Breast epithelium (tissue), 3 donors: ENCODE results near the gene EHHADH.

Experiments used
- CTCF ChIP-seq, 3 donors: fragments of 450-650 bp; IDR thresholded peaks; one replicate each; pipeline ENCODE4 v1.5.1; 2016 to 2017; ENCODE audit warnings: antibody characterized with exemption in 3 of 3, mild to moderate bottlenecking in 3 of 3, moderate library complexity in 3 of 3
- POLR2A ChIP-seq: fragments of 450-650 bp; IDR thresholded peaks from one replicate; pipeline ENCODE4 v1.6.1; 2016; ENCODE audit warnings: antibody characterized with exemption, mild to moderate bottlenecking, moderate library complexity
- POLR2AphosphoS5 ChIP-seq, 3 donors: sonication (generic); formaldehyde crosslinking; IDR thresholded peaks; one replicate each; pipeline ENCODE4 v1.6.1; 2017; ENCODE audit warnings: antibody characterized with exemption in 3 of 3

GRCh38 chr3:185144784-185145183 lies 109.1 kb downstream of the EHHADH start:
- TF ChIP-seq POLR2AphosphoS5 (IDR thresholded peaks at IDR 0.05) (no peak), CTCF (IDR thresholded peaks at IDR 0.05) (no peak), POLR2A (no peak)
